GM18870 (cell line): ENCODE data around the gene GPRC5B.

ENCODE experiments used
- ATAC-seq: cut with Tn5 transposase; IDR thresholded peaks from one replicate; pipeline ENCODE4 v1.9.1; 2021; ENCODE audit warnings: moderate library complexity; ENCODE audit not compliant: unreplicated experiment

The GPRC5B gene

GRCh38 chr16:19884611-19885450 is at the start of gene GPRC5B:
GPRC5B (minus strand) TSS chr16:19884848; CDS start chr16:19872845, 12,003 bp downstream.
- ATAC-seq: no peak

- ATAC-seq: no peak
Observed at GRCh38 chr16:19933740-19934139, 49.1 kb upstream of the GPRC5B start.

GRCh38 chr16:19929062-19929511 is 44.4 kb upstream of the GPRC5B start:
- ATAC-seq: no peak

- no peak for ATAC-seq
Observed at GRCh38 chr16:19928432-19928831, 43.8 kb upstream of the GPRC5B start.

GRCh38 chr16:19926449-19927390 is 42.1 kb upstream of the GPRC5B start:
- no peak for ATAC-seq

- no peak for ATAC-seq
Observed at GRCh38 chr16:19923396-19923795, 38.7 kb upstream of the GPRC5B start.

GRCh38 chr16:19919142-19919541 is 34.5 kb upstream of the GPRC5B start:
- ATAC-seq: no peak

- ATAC-seq: no peak
Observed at GRCh38 chr16:19916064-19916463, 31.4 kb upstream of the GPRC5B start.

GRCh38 chr16:19914877-19915276 is 30.2 kb upstream of the GPRC5B start:
- ATAC-seq: no peak

GRCh38 chr16:19913340-19913645 is 28.6 kb upstream of the GPRC5B start:
- ATAC-seq: no peak

GRCh38 chr16:19912455-19913339 is 28.0 kb upstream of the GPRC5B start:
- no peak for ATAC-seq

- ATAC-seq: no peak
Observed at GRCh38 chr16:19911747-19912454, 27.3 kb upstream of the GPRC5B start.

- ATAC-seq: no peak
Observed at GRCh38 chr16:19911204-19911603, 26.6 kb upstream of the GPRC5B start.

- no peak for ATAC-seq
Observed at GRCh38 chr16:19909750-19910322, 25.2 kb upstream of the GPRC5B start.

GRCh38 chr16:19908921-19909320 is 24.3 kb upstream of the GPRC5B start:
- ATAC-seq: no peak

GRCh38 chr16:19907161-19907992 is 22.7 kb upstream of the GPRC5B start:
- no peak for ATAC-seq

- ATAC-seq: no peak
Observed at GRCh38 chr16:19901164-19901563, 16.5 kb upstream of the GPRC5B start.

GRCh38 chr16:19899605-19899955 is 14.9 kb upstream of the GPRC5B start:
- ATAC-seq: no peak
